Measurements from ENCODE around the gene SETD1B. TPM values are rescaled to one million over a fixed set of nuclear protein-coding genes. Genes with fewer than 3 reads are reported as not detected.

The SETD1B gene
- total RNA-seq: 12.5 TPM

DNA sequence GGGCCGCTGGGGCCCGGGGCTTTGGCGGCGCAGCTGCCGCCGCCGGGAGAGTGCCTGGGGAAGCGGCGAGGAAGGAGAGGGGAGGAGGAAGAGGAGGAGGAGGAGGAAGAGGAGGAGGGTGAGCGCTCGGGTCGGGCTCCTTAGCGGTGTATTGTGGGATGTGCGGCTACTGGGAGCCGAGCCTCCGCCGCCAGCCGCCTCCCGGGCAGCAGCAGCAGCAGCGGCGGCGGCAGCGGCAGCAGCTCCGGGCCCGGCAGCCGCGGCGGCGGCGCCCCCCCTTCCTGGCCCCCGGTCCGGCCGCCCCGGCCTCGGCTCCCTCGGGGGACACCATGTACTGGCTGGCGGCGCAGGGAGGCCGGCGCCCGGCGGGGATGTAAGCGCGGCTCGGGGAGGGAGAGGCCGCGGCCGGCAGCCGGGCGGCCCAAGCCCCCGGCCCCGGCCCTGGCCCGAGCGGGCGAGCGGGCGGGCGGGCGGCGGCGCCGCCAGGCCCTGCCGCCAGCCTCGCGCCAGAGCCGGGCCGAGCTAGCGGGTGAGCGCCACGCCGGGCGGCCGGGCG lies at the start of gene SETD1B:
Gene SETD1B, plus strand, starts transcription at position 149 of the 556 bp plus-strand sequence. CDS start 729 bp downstream, outside the sequence.

DNA sequence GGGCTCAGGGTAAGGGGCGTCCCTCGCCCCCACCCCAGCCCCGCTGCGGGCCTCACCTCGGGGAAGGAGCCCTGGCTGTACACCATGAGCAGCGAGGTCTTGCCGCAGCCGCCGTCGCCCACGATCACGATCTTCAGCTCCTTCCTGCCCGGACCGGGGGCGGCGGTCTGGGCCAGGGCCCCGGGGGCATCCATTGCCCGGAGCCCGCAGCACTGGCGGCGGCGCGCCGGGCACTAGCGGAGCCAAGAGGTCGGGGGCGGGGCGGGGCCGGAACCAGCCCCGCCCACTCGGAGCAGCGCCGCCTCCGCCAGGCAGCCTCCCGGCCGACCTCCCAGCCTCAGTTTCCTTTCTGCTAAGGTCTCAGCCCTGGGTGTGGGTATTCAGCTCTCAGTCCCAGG lies 10.4 kb upstream of the SETD1B start, which contains the start of gene RHOF:
Gene RHOF, minus strand, starts transcription at position 249 of the 398 bp plus-strand sequence. Its CDS starts 55 bp downstream, at position 194.

GRCh38 chr12:121858662-121859572 lies 55.1 kb downstream of the SETD1B start, which contains the start of gene HPD:
Gene HPD, minus strand, starts transcription at chr12:121858859. Its CDS starts 36 bp downstream, at chr12:121858823.

Other genes with a start within 250 kb of the SETD1B start
- gene KDM2B, start 223.0 kb upstream of the SETD1B start, total RNA-seq: 43.5 TPM
- gene ORAI1, start 177.5 kb upstream of the SETD1B start, total RNA-seq: 8.4 TPM
- 0.99 TPM for gene MORN3, start 134.4 kb upstream of the SETD1B start, total RNA-seq
- 11.7 TPM for gene TMEM120B, start 91.3 kb upstream of the SETD1B start, total RNA-seq
- 19.2 TPM for gene RHOF, start 10.3 kb upstream of the SETD1B start, total RNA-seq
- 0.77 TPM for gene HPD, start 54.9 kb downstream of the SETD1B start, total RNA-seq
- 67.8 TPM for gene PSMD9, start 84.8 kb downstream of the SETD1B start, total RNA-seq
- gene CFAP251, start 114.6 kb downstream of the SETD1B start, total RNA-seq: 6.0 TPM
- 31.6 TPM for gene BCL7A, start 217.9 kb downstream of the SETD1B start, total RNA-seq